Raji (cell line): ENCODE measurements around the gene MANBA.

Experiments
- POLR2A ChIP-seq: IDR thresholded peaks from 2 replicates; pipeline ENCODE4 v1.6.1; 2011; ENCODE audit warnings: low read depth, low read length, control low read depth; ENCODE audit not compliant: insufficient read depth

The MANBA gene

DNA sequence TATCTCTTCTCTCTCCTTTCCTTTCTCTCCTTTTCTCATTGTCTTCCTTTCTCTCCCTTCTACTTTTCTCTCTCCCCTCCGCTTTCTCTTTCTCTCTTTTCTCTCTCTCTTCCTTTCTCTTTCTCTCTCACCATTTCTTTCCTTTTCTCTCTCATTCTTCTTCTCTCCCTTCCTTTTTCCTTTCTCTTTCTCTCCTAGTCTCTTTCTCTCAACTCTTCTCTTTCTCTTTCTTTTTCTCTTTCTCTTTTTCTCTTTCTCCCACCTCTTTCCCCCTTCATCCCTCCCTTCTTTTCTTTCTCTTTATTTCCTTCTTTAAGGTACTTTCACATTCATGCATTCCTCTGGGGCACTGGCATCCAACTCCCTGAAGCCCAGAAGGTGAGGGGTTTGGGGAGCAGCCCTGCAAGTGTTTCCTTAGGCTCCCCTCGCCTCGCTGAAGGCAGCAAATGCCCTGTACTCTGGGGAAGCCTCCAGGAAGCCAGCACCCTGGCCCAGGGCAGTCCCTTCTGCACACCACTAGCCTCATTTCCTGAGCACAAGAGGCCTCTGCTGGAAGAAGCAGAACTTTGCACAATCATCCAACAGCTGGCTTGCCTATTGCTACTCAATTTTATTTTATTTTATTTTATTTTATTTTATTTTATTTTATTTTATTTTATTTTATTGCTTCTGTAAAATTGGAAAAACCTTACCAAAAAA is 135.4 kb downstream of the MANBA start:
- TF ChIP-seq POLR2A: no peak

GRCh38 chr4:102624505-102624904 is 136.3 kb downstream of the MANBA start:
- TF ChIP-seq POLR2A: no peak

DNA sequence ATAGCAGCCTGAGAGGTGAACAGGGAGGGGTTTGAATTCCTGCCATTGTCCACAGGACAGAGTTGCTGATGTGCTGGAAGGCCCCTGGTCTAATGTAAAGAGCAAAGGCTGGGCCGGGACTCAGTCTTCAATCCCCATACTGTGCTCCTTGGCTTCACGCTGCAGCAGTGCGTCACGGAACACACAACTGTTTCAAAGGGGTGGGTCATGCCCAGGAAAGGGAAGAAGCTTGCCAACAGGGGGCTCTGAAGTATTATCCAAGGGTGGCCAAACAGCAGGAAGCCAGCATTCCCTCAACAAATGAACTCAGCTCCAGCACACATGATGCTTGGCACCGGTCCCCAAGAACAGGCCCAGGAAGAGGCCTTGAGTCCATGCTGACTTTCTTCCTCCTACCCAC is 137.1 kb downstream of the MANBA start:
- no peak for TF ChIP-seq POLR2A

- no peak for TF ChIP-seq POLR2A
These were observed 139.9 kb downstream of the MANBA start for GRCh38 chr4:102620697-102621497.

DNA sequence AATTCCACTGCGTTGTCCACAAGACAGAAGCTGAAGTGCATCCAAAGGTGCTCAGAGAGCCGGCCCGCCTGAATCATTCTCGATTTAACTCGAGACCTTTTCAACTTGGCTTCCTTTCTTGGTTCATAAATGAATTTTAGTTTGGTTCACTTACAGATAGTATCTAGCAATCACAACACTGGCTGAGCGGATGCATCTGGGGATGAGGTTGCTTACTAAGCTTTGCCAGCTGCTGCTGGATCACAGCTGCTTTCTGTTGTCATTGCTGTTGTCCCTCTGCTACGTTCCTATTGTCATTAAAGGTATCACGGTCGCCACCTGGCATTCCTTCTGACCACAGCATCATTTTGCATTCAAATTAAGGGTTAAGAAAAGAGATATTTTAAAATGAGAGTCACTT is 144.1 kb downstream of the MANBA start:
- no peak for TF ChIP-seq POLR2A

DNA sequence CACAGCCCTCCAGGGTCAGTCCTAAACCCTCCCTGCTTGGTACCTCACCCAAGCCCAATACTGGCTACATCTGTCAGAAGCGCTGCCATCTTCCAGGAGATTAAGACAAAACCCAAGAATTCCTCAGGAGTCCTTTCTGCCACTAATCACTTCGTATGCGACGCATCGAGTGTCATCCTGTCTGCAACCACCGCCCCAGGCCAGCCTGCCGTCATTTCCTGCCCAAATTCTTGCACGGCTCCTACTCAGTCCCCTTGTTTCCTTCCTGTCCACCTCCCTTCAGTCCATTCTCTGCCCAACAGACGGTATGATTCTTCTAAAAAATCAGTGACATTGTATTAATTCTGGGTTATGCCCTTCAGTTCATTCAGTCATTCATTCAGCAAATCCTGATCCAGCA is 146.0 kb downstream of the MANBA start:
- no peak for TF ChIP-seq POLR2A

DNA sequence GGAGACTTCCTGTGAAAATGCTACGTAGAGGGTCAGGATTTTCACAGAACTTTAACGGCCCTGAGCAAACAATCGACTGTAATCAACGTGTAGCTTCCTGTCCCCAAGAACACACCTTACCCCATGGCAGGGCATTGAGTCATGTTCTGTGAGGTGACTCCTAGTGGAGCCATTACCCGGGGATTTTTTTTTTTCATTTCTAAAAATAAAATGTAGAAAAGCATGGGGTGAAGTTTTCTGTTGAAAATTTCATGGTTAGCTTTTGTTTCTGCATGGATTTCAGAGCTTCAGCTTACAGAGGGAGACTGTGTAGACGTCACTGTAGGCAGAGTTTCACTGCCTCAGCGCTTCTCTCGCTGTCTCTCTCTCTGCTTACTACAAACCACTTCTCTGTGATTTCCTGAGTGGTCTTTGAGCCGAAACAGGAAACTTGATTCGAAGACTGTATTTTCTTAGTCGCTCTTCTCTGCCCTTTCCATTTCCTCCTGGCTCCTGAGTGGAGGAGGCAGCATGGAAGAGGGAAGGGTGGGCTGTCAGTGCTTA is 147.9 kb downstream of the MANBA start:
- no peak for TF ChIP-seq POLR2A

GRCh38 chr4:102612210-102612609 is 148.6 kb downstream of the MANBA start:
- no peak for TF ChIP-seq POLR2A

DNA sequence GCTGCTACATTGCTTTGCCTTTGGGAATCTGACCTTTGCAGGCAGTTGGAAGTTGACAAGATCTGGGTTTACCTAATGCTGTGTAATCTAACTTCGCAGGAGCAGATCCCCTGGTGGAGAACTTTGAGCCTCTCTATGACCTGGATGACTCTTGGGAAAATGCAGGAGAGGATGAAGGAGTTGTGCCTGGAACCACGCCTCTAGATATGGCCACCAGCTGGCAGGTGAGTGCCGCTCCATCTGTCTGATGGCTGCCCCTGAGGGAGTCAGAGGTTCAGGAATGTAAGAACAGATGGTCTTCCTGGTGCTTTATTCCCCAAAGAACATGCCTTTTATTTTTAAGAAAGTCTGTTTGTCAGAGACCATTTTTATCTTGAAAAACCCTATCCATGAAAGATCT is 150.3 kb downstream of the MANBA start:
- TF ChIP-seq POLR2A: no peak

DNA sequence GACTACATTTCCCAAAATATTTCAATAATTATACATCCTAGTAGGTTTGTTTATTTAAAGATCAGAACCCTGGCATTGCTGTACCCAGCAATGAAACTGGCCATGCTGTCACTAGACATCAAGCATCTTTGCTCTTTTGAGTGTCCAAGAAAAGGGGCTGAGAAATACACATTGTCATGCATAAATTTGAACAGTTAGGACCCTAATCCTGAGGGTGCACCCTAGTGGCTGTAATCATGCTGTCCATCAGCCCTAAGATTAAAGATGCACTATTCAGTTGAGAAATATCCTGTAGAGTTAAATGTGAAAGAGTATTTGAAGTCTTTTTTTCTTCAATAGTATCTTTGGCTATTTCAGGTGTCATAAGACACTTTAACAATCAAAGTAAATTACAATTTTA is 150.8 kb downstream of the MANBA start:
- TF ChIP-seq POLR2A: no peak

DNA sequence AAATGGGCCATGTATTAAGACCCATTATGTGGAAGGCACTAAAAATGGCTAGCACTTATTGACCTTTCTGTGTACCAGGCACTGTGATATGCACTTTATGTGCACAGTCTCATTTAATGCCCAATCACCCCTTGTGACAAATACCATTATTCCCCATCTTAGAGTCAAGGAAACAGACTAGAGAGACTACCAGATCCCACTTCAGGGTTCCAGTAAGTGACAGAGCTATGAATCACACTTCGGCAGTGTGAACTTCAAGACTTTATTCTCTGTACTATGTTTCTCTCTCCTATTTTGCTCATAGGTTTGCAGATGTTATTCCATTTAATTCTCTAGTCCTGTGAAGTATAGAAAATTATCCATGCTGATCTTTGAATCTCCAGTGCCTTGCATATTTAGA is 152.6 kb downstream of the MANBA start:
- TF ChIP-seq POLR2A: no peak

GRCh38 chr4:102606846-102607450 is 153.8 kb downstream of the MANBA start:
- TF ChIP-seq POLR2A: no peak

- TF ChIP-seq POLR2A: no peak
These were observed 154.5 kb downstream of the MANBA start for GRCh38 chr4:102606261-102606660.

GRCh38 chr4:102604222-102604940 is 156.4 kb downstream of the MANBA start:
- no peak for TF ChIP-seq POLR2A

- no peak for TF ChIP-seq POLR2A
These were observed 159.1 kb downstream of the MANBA start for GRCh38 chr4:102601586-102602227.
